Brain microvascular endothelial cell (primary cell): ENCODE data around the gene DLGAP1.

Experiments
- DNase-seq: peaks from one replicate; pipeline ENCODE4 v3.0.0-alpha.2; 2020
- H3K27ac ChIP-seq: fragments of 250-450 bp; sonication (Bioruptor Pico); 2 replicates; pipeline ENCODE4 v1.5.1; 2020; ENCODE audit warnings: mild to moderate bottlenecking, moderate library complexity
- H3K27me3 ChIP-seq: fragments of 250-450 bp; sonication (Bioruptor Pico); replicated peaks from 2 replicates; pipeline ENCODE4 v1.5.1; 2020; ENCODE audit warnings: mild to moderate bottlenecking
- H3K36me3 ChIP-seq: fragments of 250-450 bp; sonication (Bioruptor Pico); replicated peaks from 2 replicates; pipeline ENCODE4 v1.5.1; 2020; ENCODE audit warnings: mild to moderate bottlenecking
- H3K4me3 ChIP-seq: 2 replicates; pipeline ENCODE4 v1.5.1; 2011; ENCODE audit warnings: low read depth, mild to moderate bottlenecking, control low read depth, low read length, moderate library complexity
- CTCF ChIP-seq: IDR thresholded peaks from 2 replicates; pipeline ENCODE4 v1.5.1; 2011; ENCODE audit warnings: low read depth, mild to moderate bottlenecking, moderate library complexity, low read length, control low read depth, inconsistent platforms; ENCODE audit errors: missing control alignments
- in situ Hi-C: cut with HindIII; loops from 2 replicates; pipeline ENCODE4 v1.10.0; 2017; ENCODE audit warnings: low sequenced_read_pairs, low pct_ligation_motif_present

The DLGAP1 gene

GRCh38 chr18:3665204-3665603 lies 789.9 kb downstream of the DLGAP1 start:
- no peak for TF ChIP-seq CTCF
- Histone ChIP-seq H3K27me3 (no peaks in the 10 kb centered on the region), H3K27ac (no peak overlapping the region), H3K4me3 (no peak overlapping the region), H3K36me3 (no peaks in the 10 kb centered on the region)
- DNase-seq, result no peak
- in situ Hi-C loops, result loop anchor here (25.0 kb wide), 1 partner anchor 378 kb away; no protein-coding TSS in a partner anchor

GRCh38 chr18:3664563-3665178 lies 790.4 kb downstream of the DLGAP1 start:
- H3K27me3 ChIP-seq, result no peaks in the 10 kb centered on the region
- in situ Hi-C loops, result loop anchor here (25.0 kb wide), 1 partner anchor 377 kb away; no protein-coding TSS in a partner anchor
- no peak overlapping the region for H3K27ac ChIP-seq
- no peak overlapping the region for H3K4me3 ChIP-seq
- TF ChIP-seq CTCF, result peak; percentile 33
- no peaks in the 10 kb centered on the region for H3K36me3 ChIP-seq
- DNase-seq, result no peak

GRCh38 chr18:3663870-3664512 lies 791.1 kb downstream of the DLGAP1 start:
- Histone ChIP-seq H3K27me3 (no peaks in the 10 kb centered on the region), H3K4me3 (no peak overlapping the region), H3K36me3 (no peaks in the 10 kb centered on the region), H3K27ac (no peak overlapping the region)
- no peak for DNase-seq
- no peak for TF ChIP-seq CTCF
- in situ Hi-C loops, result loop anchor here (25.0 kb wide), 1 partner anchor 377 kb away; no protein-coding TSS in a partner anchor

GRCh38 chr18:3661989-3662388 lies 793.1 kb downstream of the DLGAP1 start:
- no peak for DNase-seq
- in situ Hi-C loops, result loop anchor here (25.0 kb wide), 1 partner anchor 375 kb away; no protein-coding TSS in a partner anchor
- H3K27me3 ChIP-seq, result no peaks in the 10 kb centered on the region
- TF ChIP-seq CTCF, result no peak
- H3K27ac ChIP-seq, result no peak overlapping the region
- no peaks in the 10 kb centered on the region for H3K36me3 ChIP-seq
- no peak overlapping the region for H3K4me3 ChIP-seq

- Histone ChIP-seq H3K27me3 (no peaks in the 10 kb centered on the region), H3K4me3 (no peak overlapping the region), H3K27ac (no peak overlapping the region), H3K36me3 (no peaks in the 10 kb centered on the region)
- TF ChIP-seq CTCF, result no peak
- in situ Hi-C loops, result loop anchor here (25.0 kb wide), 1 partner anchor 374 kb away; no protein-coding TSS in a partner anchor
- DNase-seq, result no peak
These were observed 794.2 kb downstream of the DLGAP1 start for GRCh38 chr18:3660739-3661515.
